Caki2 (cell line): ENCODE measurements around the gene ANXA5. TPM values are rescaled to one million over a fixed set of nuclear protein-coding genes. Genes with fewer than 3 reads are reported as not detected.

Experiments
- total RNA-seq: library from RNA; depleted of rRNA; stranded (reverse); fragments of >200 nt; shearing (Covaris generic); gene quantifications from 2 replicates; pipeline ENCODE4 v1.2.3, GENCODE V29; 2014; ENCODE audit warnings: low replicate concordance; rRNA removed

The ANXA5 gene
- total RNA-seq, 1 experiment from 2014 or later: 278 TPM

Other genes with a start within 250 kb of the ANXA5 start
- not detected in 2 replicates for gene SMIM43, start 68.2 kb upstream of the ANXA5 start, total RNA-seq
- 40.9 and 53.4 TPM in 2 replicates for gene EXOSC9, start 104.3 kb upstream of the ANXA5 start, total RNA-seq
- gene CCNA2, start 126.9 kb upstream of the ANXA5 start, total RNA-seq: 106 and 119 TPM in 2 replicates
- gene BBS7, start 173.5 kb upstream of the ANXA5 start, total RNA-seq: 3.2 and 16.8 TPM in 2 replicates